ENCODE measurements around the gene AFG1L.
"Not testable (repeated sequence)": the region's sequence is repeated elsewhere in the genome, so short reads cannot be mapped to it uniquely, and the experiment has no call there.

Gene AFG1L

DNA sequence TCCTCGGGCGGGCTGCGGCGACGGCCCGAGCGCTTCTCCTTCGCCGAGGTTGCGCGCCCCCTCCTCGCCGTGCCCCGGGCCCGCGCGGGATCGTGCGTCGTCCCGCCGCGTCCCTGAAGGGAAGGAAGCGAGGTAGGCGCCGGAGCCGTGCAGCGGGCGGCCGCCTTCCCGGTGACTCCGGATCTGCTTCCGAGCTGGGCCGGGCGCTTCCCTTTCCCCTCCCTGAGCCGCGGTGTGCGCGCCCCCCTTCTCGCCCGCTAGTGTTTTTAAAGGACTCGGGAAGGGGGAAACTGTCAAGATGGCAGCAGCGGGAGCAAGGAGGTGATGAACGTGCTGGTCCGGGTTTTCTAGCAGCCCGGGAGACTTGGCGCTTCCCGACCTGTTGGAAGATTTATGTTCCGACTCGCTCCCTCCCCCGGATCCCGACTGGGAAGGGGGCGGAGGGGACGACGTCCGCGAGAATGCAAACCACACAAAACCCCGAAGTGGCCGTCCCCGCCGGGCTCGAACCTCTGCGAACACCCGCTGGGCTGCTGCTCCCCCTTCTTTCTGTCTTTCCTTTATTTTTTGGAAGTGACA lies 265.1 kb downstream of the AFG1L start:
- peak in 2 of 6 experiments; percentile 55 to 74 for DNase-seq

GRCh38 chr6:108560463-108561308 lies 265.8 kb downstream of the AFG1L start, which contains the start of gene FOXO3:
Gene FOXO3 (plus strand): TSS chr6:108560917. CDS start chr6:108561209, 292 bp downstream.
- peak in 5 of 6 experiments; percentile 42 to 74 (median 61) for DNase-seq

DNA sequence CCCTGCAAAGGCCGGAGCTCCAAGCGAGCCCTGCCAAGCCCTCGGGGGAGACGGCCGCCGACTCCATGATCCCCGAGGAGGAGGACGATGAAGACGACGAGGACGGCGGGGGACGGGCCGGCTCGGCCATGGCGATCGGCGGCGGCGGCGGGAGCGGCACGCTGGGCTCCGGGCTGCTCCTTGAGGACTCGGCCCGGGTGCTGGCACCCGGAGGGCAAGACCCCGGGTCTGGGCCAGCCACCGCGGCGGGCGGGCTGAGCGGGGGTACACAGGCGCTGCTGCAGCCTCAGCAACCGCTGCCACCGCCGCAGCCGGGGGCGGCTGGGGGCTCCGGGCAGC lies 266.4 kb downstream of the AFG1L start:
- not testable (repeated sequence) for DNase-seq

GRCh38 chr6:108561742-108562502 lies 267.1 kb downstream of the AFG1L start:
- no peak for DNase-seq

- no peak for DNase-seq
These were observed 267.7 kb downstream of the AFG1L start for GRCh38 chr6:108562503-108562993.

DNA sequence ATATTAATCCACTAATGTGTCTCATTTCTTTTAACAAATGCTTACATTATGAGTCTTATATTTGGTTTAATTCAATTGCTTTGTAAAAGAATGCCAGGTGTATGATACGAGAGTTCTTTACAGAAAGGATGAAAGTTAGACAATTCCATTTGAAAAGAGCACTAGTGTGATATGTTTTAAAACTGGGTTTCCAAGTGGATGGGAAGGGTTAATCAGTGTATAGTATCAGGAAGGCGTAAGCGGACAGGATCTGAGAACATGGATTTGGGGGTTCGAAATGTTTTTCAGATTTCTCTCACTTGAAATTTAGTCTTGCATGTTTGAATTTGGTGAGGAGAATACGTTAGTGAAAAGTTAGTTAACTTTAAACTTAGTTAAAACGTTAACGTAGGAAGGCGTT lies 268.4 kb downstream of the AFG1L start:
- no peak for DNase-seq

GRCh38 chr6:108564178-108564577 lies 269.3 kb downstream of the AFG1L start:
- no peak for DNase-seq

DNA sequence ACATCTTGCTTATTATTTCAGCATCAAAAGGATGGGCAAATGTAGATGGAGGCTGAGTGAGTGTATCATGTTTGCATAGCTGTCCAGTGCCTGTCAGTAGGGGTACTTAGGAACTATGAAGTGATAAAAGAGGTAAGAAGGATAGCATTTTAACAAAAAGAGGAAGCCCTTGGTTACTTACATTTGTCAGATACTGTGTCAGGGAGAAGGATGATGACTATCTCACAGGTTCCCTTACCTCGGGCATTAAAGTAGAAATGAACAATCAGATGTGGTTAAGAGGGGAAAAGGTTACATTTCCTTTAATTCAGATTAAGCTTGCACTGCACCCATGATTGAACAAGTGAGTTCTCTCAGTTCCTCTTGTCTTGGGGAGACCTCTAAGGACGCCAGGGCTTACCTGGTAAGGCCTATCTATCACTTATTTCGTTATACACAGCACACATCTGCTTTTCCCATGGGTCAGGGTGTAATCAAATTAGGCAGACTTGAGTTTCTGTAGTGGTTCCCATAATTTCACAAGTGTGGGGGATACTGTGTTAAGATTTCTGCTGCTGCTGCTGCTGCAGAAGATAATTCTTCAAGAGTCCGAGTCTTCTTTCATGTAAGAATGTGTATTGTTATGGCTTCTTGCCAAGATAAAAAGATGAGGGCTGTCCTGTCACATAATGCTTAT lies 270.4 kb downstream of the AFG1L start:
- peak in 3 of 6 experiments; percentile 66 to 73 (median 73) for DNase-seq

DNA sequence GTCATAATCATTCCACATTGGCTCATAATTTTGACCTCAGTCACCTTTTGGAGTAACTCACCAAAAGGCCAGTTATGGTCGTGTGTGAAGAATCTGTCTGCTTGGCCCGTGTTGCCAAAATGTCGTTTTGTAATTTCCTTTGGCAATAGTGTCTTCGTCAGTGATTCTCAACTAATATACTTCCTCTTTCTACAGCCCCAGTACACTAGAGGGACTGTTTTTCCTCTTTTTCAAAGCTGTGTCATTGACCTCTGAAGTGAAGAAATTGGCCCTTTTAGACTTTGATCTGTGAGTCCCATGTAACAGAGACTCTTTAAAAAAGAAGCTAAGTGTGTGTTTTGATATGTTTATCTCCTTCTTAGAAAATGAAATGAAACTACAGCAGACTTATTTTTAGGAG lies 271.0 kb downstream of the AFG1L start:
- DNase-seq = no peak

DNA sequence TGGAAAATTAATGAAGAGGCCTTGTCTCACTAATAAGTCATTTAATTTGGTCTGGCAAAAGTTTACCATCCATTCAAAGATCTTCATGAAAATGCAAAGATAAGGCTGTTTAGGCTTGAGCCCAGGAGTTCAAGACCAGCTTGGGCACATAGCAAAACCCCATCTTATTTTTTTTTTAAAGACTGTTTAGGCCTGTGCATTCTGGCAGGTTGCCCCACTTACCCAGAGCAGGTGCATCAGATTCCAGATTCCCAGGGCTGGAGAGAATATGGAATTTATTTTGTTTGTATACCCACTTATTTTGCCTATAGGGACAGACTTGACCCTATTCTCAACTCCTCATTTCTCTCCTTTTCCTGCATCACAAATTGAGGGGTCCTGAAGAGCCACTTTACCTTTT lies 271.6 kb downstream of the AFG1L start:
- no peak for DNase-seq

DNA sequence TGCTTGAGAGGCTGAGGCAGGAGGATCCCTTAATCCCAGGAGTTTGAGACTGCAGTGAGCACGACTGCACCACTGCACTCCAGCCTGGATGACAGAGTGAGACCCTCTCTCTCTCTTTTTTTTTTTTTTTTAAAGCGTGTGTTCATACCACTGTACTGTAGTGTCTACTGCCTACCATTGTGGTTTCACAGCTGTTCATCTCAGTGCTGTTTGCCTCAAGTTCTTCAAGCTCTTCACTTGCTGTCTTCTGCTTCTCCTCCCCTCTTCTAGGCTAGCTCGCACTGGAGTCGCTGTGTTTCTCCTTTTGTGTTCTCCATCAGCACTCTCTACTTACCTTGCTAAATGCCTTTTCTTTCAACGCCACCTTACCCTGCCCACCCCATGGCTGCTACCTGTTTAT lies 273.2 kb downstream of the AFG1L start:
- DNase-seq = no peak

DNA sequence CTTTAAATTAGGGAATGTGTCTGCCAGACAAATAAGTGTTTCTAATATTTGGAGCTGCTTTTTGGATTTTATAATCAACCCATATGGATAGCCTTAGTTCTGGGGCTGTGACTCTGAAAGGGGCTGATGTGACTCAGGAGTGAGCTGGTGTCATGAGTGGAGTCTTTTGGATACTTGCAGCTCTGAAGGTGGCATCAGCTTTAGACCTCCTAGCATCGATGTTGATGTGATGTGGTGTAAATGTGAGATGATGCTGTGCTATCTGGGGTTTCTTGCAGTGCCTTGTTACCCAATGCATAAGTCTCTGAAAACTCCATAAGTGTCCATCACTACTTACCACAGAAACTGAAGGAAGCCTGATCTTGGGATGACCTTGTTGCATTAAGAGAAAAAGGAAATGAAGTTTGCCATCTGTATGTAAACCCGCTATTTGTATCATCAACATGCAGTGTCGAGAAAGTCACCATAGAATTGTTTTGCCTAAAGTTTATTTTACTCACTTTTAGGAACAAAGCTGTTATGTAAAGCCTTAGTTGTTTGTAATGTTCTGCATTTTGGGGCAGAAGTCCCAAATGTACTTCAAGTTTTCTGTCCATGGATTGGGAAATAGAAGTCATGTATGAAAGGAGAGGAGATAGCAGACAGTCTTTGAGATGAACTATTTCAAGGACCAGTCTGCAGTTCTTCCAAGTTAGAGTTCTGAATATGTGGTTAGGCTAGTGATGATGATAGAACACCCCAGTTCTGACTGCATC lies 273.9 kb downstream of the AFG1L start:
- no peak for DNase-seq

DNA sequence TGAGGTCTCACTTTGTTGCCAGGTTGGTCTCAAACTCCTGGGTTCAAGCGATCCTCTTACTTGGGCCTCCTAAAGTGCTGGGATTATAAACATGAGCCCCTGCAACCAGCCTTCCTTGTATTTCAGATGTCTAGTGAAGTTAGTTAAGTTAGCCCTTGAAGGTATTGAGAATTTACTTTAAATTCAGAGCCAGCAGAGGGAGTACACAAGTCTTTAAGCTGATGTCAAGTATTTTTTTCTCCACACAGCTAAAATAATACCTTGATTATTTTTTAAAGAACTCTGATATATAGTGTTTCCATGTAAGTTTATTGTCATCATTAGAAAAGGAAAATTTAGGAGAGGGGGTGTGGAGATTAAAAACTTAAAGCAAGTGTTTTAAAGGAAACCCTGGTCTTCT lies 275.7 kb downstream of the AFG1L start:
- DNase-seq = no peak

GRCh38 chr6:108574457-108575141 lies 279.7 kb downstream of the AFG1L start:
- DNase-seq = no peak
